ENCODE measurements around the gene ANKS1B.
"Not testable (repeated sequence)": the region's sequence is repeated elsewhere in the genome, so short reads cannot be mapped to it uniquely, and the experiment has no call there.

Gene ANKS1B

DNA sequence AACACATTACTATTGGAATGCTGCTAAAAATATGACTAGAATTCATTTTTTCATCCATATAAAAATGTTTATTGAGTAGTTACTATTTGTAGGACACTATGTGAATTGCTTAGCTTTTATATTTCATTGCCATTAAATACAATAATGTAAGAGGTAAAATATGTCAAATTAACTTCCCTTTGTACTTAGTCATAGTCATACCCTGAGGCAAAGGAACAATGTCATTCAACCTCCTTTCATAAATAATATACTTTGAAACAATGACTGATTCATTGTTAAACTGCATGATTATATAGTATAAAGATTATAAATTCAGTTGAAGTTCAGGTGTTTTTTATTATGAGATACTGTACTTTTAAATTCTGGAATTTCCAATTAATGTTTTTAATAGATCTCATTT lies 232.0 kb downstream of the ANKS1B start:
- DNase-seq = no peak

DNA sequence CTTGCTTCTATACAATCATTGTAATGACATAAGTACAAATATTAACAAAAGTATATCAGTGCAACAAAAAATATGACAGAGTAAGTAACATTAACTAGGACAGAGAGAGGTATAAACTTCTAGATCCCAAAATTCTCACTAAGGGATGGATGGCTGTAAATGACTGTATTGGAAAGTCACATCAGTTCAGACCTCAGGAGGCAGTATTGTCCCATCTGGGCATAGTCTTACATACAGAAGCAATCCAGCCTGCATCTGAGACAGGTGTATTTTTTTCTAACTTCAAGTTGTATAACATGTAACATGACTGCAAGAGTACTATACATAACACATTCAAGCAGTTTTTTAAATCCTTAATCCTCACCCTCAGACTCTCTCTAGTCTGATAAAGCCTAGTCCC lies 238.2 kb downstream of the ANKS1B start:
- DNase-seq = no peak

DNA sequence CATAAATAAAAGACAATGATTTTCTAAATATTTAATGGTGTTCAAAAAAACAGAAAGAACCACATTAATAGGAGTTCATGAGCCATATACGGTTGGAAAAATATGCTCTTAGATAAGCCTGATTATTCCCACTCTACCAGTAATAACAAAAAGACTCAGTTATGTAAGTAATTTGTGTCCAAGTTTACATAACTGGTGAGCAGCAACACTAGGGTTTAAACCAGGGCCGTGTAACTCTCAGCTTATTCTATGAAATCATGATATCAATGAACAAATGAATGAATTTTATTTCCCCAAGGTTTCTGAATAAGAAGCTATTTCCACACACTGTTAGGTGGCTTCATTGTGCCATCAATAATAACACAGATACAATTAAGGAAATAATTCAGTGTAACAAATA lies 238.8 kb downstream of the ANKS1B start:
- no peak for DNase-seq

DNA sequence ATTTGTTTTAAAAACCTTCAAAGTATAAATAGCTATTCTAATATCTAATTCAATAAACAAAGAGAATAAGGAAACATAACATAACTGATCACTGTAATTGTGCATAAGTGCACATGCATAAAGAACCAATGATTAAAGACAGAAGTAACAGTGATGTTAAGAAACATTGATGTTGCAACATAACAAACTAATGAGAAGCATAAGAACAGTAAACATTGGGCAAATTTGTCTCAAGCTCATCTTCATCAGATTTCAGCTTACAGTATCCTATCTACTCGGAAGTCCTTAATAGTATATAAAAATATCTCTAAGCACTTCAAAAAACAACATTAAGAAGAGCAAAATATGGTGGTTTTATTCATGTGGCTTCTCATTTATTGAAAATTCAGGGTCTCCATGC lies 239.6 kb downstream of the ANKS1B start:
- DNase-seq = no peak

DNA sequence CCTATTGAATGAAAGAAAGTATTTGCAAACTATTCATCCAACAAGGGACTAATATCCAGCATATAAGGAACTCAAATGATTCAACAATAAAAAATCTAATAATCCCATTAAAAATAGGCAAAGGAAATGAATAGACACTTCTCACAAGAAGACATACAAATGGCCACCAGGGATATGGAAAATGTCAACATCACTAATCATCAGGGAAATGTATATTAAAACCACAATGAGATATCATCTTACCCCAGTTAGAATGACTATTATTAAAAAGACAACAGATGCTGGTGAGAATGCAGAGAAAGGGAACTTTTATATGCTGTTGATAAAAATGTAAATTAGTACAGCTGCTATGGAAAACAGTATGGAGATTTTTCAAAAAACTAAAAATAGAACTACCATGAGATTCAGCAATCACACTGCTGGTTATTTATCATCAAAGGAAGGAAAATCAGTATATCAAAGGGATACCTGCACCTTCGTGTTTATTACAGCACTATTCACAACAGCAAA lies 247.9 kb downstream of the ANKS1B start:
- no peak for DNase-seq

DNA sequence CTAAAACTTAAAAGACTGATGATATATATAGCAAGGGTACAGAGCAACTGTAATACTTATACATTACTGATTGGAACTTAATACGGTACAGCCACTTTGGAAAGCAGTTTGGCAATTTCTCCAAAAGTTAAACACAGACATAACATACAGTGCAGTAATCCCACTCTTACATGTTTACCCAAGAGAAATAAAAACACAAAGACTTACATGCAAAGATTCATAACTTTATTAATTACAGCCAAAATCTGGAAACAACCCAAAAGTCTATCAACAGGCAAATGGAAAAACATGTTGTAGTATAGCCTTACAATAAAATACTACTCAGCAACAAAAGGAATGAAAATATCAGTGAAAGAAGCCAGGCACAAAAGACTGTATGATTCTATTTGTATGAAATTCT lies 252.6 kb downstream of the ANKS1B start:
- no peak for DNase-seq

DNA sequence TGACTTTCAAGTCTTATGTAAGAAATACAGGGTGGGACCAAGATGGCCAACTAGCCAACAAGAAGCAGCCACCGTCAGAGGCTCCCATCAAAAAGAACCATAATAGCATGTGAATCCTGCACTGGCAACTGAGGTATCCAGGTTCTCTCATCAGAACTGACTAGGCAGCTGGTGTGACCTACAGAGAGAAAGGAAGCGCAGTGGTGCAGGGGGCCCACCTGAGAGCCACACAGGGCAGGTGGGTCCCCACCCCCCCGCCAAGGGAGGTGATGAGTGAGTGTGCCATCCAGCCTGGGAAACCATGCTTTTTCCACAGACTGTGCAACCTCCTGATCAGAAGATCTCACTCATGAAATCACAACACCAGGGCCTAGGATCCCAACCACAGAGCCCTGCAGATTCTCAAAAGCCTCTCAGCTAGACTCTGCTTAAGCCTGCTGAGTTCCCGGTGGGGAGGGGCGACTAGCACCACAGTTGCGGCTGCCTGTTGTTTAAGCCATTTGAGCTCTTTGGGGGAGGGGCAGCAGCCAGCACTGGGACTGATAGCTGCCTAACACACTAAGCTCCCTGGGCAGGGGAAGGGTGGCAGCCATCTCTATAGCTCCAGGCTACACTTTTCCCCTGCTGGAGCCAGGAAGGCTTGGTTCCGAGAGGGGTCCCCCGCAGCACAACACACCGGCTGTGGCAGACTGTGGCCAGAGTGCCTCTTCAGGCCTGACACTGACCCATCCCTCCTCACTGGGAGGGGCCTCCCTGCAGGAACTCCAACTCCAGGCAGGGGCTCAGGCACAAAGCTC lies 261.8 kb downstream of the ANKS1B start:
- no peak for DNase-seq

DNA sequence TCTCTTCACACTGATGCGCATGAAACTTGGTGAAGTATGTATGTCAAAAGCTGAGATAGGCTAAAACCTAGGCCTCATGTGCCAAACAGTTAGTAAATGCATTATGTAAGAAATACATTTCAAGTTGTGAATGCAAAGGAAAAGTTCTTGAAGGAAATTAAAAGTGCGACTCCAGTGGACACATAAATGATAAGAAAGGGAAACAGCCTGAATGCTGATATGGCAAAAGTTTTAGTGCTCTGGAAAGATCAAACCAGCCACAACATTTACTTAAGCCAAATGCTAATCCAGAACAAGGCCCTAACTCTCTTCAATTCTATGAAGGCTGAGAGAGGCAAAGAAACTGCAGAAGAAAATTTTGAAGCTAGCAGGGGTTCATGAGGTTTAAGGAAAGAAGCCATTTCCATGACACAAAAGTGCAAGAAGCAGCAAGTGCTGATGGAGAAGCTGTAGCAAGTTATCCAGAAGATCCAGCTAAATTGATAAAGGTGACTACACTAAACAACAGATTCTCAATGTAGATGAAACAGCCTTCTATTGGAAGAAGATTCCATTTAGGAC lies 262.9 kb downstream of the ANKS1B start:
- no peak for DNase-seq

DNA sequence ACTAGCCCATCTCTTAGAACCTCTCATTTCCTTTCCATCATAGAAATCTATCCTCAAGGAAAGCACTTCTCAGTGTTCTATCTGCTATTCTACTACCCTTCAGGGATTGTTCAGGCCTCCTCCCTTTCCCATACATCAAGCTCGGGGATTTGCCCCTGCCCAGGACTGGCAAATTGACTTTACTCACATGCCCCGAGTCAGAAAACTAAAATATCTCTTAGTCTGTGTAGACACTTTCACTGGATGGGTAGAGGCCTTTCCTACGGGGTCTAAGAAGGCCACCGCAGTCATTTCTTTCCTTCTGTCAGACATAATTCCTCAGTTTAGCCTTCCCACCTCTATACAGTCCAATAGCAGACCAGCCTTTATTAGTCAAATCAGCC lies 264.7 kb downstream of the ANKS1B start:
- DNase-seq = not testable (repeated sequence)

DNA sequence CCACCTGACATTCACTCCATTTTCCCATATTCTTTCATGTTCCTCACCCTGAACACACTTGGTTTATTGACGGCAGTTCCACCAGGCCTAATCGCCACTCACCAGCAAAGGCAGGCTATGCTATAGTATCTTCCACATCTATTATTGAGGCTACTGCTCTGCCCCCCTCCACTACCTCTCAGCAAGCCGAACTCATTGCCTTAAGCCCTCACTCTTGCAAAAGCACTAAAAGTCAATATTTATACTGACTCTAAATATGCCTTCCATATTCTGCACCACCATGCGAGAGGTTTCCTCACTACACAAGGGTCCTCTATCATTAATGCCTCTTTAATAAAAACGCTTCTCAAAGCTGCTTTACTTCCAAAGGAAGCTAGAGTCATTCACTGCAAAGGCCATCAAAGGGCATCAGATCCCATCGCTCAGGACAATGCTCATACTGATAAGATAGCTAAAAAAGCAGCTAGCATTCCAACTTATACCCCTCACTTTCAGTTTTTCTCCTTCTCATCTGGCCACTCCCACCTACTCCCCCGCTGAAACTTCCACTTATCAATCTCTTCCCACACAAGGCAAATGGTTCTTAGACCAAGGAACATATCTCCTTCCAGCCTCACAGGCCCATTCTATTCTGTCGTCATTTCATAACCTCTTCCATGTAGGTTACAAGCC lies 265.2 kb downstream of the ANKS1B start:
- DNase-seq = not testable (repeated sequence)

DNA sequence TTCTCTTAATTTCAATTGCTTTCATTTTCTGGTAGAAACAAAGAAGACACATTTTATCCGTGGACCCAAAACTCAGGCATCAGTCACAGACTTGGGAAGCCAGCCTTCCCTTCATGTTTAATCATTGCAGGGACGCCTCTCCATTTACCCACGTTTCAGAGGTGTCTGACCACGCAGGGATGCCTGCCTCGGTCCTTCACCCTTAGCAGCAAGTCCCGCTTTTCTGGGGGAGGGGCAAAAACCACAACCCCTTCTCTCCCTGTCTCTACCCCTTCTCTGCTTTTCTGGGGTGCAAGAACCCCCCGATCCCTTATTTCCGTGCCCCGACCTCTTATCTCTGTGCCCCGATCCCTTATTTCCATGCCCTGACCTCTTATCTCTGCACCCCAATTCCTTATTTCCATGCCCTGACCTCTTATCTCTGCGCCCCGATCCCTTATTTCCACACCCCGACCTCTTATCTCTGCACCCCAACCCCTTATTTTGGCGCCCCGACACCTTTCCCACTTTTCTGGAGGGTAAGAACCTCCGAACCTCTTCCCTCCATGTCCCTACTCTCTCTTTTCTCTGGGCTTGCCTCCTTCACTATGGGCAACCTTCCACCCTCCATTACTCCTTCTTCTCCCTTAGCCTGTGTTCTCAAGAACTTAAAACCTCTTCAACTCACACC lies 268.8 kb downstream of the ANKS1B start:
- not testable (repeated sequence) for DNase-seq

DNA sequence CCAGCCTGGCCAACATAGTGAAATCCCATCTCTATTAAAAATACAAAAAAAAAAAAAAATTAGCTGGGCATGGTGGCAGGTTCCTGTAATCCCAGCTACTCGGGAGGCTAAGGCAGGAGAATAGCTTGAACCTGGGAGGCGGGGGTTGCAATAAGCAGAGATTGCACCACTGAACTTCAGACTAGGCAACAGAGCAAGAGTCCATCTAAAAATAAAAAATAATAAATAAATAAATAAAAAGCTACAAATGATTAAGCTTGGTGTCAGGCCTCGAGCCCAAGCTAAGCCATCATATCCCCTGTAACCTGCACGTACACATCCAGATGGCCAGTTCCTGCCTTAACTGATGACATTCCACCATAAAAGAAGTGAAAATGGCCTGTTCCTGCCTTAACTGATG lies 269.8 kb downstream of the ANKS1B start:
- DNase-seq = not testable (repeated sequence)

DNA sequence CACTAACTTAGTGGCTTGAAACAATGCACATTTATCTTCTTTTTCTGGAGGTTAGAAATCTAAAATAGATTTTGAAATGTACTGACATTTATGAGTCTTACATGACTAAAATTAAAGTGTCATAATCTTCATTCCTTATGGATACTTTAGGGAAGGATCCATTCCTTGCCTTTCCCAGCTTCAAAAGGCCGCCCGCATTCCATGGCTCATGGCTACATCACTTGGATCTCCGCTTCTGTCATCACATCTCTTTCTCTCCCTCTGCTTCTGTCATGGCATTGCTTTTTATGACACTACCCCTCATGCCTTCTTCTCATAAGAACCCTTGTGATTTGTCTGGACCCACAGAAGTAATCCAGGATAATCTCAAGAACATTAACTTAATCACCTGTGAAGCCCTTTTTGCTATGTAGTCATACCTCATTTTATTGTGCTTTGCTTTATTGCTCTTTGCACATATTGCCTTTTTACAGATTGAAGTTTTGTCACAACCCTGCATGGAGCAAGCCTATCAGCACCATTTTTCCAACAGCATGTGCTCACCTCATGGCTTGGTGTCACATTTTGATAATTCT lies 270.7 kb downstream of the ANKS1B start:
- no peak for DNase-seq

DNA sequence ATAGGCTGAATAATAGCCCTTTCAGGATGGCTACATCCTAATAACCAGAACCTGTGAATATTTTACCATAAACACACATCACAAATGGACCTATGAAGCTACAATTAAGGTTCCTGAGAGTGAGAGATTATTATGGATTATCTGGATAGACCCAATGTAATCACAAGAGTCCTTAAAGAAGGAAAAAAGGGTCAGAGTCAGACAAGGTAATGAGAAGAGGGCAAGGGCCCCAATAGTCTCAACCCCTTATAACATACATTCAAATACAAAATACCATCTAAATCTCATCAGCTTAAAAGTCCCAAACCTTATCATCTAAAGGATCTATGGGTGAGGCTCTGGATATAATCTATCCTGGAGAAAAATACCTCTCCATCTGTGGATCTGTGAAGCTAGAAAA lies 272.5 kb downstream of the ANKS1B start:
- no peak for DNase-seq

DNA sequence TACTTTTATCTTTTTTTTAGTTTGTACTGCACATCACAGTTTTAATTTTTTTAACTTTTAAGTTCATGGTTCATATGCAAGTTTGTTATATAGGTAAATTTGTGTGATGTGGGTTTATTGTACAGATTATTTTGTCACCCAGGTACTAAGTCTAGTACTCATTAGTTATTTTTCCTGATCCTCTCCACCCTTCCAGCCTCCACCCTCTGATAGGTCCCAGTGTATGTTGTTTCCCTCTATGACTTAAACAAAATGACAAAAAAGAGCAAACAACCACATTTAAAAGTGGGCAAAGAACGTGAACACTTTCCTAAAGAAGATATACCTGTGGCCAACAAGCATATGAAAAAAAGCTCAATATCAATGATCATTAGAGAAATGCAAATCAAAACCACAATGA lies 273.5 kb downstream of the ANKS1B start:
- no peak for DNase-seq

DNA sequence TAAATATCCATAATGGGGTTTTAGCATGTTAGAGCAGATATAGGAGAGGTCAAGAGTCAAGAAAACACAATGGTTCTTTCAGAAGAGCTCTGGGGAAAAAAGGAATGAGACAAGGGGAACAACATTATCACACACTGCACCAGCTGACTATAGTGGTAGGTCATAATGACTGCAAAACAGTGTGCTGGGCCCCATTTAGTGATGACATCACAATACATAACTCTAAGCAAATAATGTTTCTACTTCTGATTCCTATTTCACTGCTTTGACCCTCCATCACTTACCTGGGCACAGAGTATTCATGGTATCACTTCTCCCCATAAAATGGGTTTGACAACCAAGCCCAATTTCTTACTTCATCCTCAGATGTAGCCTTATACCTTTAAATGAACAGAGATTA lies 275.1 kb downstream of the ANKS1B start:
- no peak for DNase-seq

DNA sequence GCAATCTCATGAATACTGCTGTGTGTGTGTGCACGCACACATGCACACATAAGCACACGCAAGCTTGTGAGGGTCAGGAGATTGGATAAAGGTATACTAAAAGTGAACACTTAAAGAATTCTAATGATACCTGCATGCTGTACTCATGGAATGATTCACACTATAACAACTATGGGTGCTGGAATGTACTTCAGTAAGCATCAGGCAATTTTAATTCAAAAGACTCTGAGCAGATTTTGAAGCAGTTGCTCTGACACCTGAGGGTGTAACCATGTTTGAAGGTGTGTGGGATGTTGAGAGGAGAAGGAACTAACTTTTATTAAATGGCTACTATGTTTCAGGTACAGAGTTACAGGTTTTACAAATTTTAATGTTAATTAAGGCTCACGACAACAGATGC lies 275.6 kb downstream of the ANKS1B start:
- no peak for DNase-seq

DNA sequence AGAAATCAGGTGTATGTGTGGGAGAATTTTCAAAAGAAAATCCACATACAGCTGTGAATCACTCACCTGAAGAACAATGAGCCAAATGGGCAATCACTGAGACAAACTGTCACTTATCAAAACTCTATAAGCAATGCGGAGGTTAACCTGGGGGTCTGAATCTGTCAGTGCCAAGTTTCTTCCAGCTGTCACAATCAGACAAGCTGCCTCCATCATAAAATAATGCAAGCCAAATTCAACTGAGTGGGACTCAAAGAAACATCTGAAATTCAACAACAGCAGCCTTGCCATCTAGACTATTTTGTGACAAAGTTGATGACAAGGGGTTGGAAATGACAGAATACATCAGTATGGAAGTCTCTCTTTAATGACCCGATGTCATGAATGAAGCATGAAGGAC lies 276.9 kb downstream of the ANKS1B start:
- no peak for DNase-seq

DNA sequence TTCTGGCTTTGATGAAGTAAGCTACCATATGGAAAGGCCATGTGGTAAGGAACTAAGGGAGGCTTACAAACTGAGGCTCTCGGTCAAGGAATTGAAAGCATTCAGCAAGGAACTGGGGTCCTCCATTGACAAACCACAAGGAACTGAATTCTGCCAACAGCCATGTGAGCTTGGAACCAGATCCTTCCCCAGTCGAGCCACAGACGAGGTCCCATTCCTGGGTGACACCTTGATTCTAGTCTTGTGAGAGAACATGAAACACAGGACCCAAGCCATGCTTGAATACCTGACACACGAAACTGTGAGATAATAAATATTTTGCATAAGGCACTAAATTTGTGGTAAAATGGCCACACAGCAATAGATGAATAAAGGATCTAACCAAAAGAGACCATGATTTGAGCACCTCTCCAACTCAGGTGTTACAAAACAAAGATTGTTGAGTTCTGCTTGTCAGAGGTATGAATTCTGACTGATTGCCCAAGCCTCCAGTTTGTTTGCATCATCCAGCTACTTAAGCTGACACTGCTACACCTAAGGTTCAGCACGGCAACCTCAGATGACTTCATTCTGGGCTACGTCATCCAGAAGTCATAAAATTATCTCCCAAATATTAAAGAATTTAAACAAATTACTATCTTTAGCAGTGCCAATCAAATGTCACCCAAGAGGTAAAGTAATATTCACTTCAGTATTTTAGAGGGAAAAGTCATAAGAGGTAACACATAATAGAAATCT lies 277.8 kb downstream of the ANKS1B start:
- no peak for DNase-seq

DNA sequence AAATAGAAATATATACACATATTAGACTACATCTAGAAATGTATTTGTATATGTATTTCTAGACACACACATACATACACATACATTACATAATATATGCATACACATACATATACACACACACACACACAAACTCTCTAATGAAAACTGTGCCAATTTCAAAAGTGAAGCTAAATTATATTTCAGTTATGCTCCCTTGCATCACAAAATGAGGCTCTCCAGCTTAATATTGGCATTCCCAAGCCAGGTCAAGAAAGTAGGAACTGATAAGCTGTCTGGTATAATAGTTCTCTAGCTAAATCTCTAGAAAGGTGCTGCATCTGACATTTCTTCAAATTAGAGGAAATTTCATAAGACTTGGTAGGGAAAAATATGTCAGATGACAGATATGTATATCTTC lies 280.3 kb downstream of the ANKS1B start:
- no peak for DNase-seq

DNA sequence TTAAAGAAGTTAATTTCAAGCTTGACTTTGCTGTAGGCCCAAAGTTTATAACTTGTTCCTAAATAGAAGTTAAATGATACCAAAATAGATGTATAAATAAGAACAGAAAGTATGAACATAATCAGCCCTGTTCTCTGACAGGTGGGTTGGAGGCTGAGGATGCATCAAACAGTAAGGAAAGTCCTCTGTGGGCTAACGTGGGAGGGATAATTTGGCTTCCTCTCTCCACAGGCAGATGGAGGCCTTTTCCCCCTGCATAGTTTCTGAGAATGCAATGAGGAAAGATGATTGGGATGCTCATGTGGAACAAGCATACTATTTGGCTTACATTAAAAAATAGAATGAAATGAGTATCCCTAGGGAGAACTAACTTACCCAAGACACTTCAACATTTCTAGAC lies 280.7 kb downstream of the ANKS1B start:
- DNase-seq = no peak

DNA sequence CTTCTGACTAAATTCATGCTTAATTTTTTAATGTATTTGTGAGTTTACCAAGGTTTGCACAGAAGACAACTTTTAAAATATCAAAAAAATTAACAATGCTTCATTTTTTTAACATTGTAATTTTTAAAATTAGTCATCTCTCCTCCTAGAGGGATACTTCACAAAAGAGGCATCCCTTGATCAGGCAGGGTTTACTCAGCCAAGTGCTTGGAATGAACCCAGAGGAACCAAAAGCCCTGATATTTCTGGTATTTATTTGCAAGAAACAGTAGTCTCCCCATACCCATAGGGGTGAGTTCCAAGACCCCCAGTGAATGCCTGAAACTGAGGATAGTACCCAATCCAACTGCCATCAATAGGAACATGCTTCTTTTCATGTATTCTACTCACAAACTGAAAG lies 284.7 kb downstream of the ANKS1B start:
- DNase-seq = no peak
